Neural progenitor cell (in vitro differentiated cells): ENCODE measurements around the gene EIF4A3. TPM values are rescaled to one million over a fixed set of nuclear protein-coding genes. Genes with fewer than 3 reads are reported as not detected.

Experiments used
- DNase-seq: peaks from one replicate; pipeline ENCODE4 v3.0.0-alpha.2; 2016; ENCODE audit warnings: low spot score
- H2AFZ ChIP-seq: fragments of 200-600 bp; sonication (generic); replicated peaks from 2 replicates; pipeline ENCODE4 v1.6.1; 2016; ENCODE audit warnings: antibody characterized with exemption
- H3F3A ChIP-seq: fragments of 200-600 bp; sonication (generic); 2 replicates; pipeline ENCODE4 v1.6.1; 2016; ENCODE audit warnings: antibody characterized with exemption, low read depth
- H3K27ac ChIP-seq: fragments of 200-600 bp; sonication (generic); 2 replicates; pipeline ENCODE4 v1.5.1; 2016; ENCODE audit warnings: mild to moderate bottlenecking
- H3K27me3 ChIP-seq: fragments of 200-600 bp; sonication (generic); 2 replicates; pipeline ENCODE4 v1.6.1; 2016; ENCODE audit warnings: mild to moderate bottlenecking, moderate library complexity
- H3K36me3 ChIP-seq: fragments of 200-600 bp; sonication (generic); 2 replicates; pipeline ENCODE4 v1.5.1; 2016
- H3K4me1 ChIP-seq: fragments of 200-600 bp; sonication (generic); 2 replicates; pipeline ENCODE4 v1.6.1; 2016; ENCODE audit warnings: mixed run types
- H3K4me2 ChIP-seq: fragments of 200-600 bp; sonication (generic); 2 replicates; pipeline ENCODE4 v1.6.1; 2016
- H3K4me3 ChIP-seq: fragments of 200-600 bp; sonication (generic); 2 replicates; pipeline ENCODE4 v1.5.1; 2016
- H3K79me2 ChIP-seq: fragments of 200-600 bp; sonication (generic); 2 replicates; pipeline ENCODE4 v1.6.1; 2016; ENCODE audit warnings: low read depth
- H3K9ac ChIP-seq: fragments of 200-600 bp; sonication (generic); 2 replicates; pipeline ENCODE4 v1.6.1; 2016
- H3K9me3 ChIP-seq: fragments of 200-600 bp; sonication (generic); 2 replicates; pipeline ENCODE4 v1.5.1; 2016; ENCODE audit warnings: low read depth
- H4K20me1 ChIP-seq: fragments of 200-600 bp; sonication (generic); 2 replicates; pipeline ENCODE4 v1.6.1; 2016; ENCODE audit warnings: low read depth
- H3K27ac Mint-ChIP-seq: 3 replicates; pipeline ENCODE4 v1.8.0; 2021; ENCODE audit warnings: mixed read lengths
- H3K27me3 Mint-ChIP-seq: 2 replicates; pipeline ENCODE4 v1.8.0; 2022; ENCODE audit warnings: low read depth, mild to moderate bottlenecking, inconsistent platforms, moderate library complexity, mixed read lengths; ENCODE audit not compliant: insufficient read depth
- H3K36me3 Mint-ChIP-seq: 3 replicates; pipeline ENCODE4 v1.8.0; 2021; ENCODE audit warnings: mixed read lengths
- H3K4me1 Mint-ChIP-seq: 3 replicates; pipeline ENCODE4 v1.8.0; 2021; ENCODE audit warnings: mixed read lengths
- H3K4me3 Mint-ChIP-seq: 3 replicates; pipeline ENCODE4 v1.8.0; 2021; ENCODE audit warnings: mild to moderate bottlenecking, moderate library complexity, mixed read lengths
- H3K9me3 Mint-ChIP-seq: 3 replicates; pipeline ENCODE4 v1.8.0; 2020; ENCODE audit warnings: mixed read lengths
- CTCF ChIP-seq: fragments of 200-600 bp; sonication (generic); IDR thresholded peaks from 2 replicates; pipeline ENCODE4 v1.5.1; 2017; ENCODE audit warnings: antibody characterized with exemption, mild to moderate bottlenecking
- EZH2 ChIP-seq: fragments of 200-600 bp; sonication (generic); IDR thresholded peaks from 2 replicates; pipeline ENCODE4 v1.6.1; 2017; ENCODE audit warnings: antibody characterized with exemption, mild to moderate bottlenecking, moderate library complexity
- EZH2phosphoT487 ChIP-seq: fragments of 200-600 bp; sonication (generic); IDR thresholded peaks from 2 replicates; pipeline ENCODE4 v1.6.1; 2017; ENCODE audit warnings: antibody characterized with exemption
- total RNA-seq: library from RNA; depleted of rRNA; stranded (reverse); fragments of >200 nt; gene quantifications from 2 replicates; pipeline ENCODE4 v1.2.3, GENCODE V29; 2015; ENCODE audit warnings: low replicate concordance

The EIF4A3 gene
- total RNA-seq, 1 donor from 2014 or later = 102 TPM

GRCh38 chr17:80099291-80100034, 47.5 kb downstream of the EIF4A3 start:
- no peak for TF ChIP-seq CTCF
- TF ChIP-seq EZH2phosphoT487 = no peak
- Histone ChIP-seq H3K27me3 (peaks cover 14% of the 10 kb centered on the region), H3K79me2 (no peaks in the 10 kb centered on the region), H3K36me3 (no peaks in the 10 kb centered on the region), H3K4me2 (no peak overlapping the region), H3K4me1 (peaks cover 10% of the 10 kb centered on the region), H3F3A (no peaks in the 10 kb centered on the region), H3K4me3 (no peak overlapping the region), H2AFZ (no peak overlapping the region), H3K27ac (no peak overlapping the region), H4K20me1 (no peaks in the 10 kb centered on the region), H3K9me3 (no peaks in the 10 kb centered on the region), H3K9ac (no peak overlapping the region)
- peaks cover 20% of the 10 kb centered on the region for H3K27me3 Mint-ChIP-seq
- no peaks in the 10 kb centered on the region for H3K9me3 Mint-ChIP-seq
- peaks cover 36% of the 10 kb centered on the region for H3K4me1 Mint-ChIP-seq
- no peaks in the 10 kb centered on the region for H3K36me3 Mint-ChIP-seq
- no peak for DNase-seq
- peak overlapping the region; percentile 33 for H3K27ac Mint-ChIP-seq
- H3K4me3 Mint-ChIP-seq = peak overlapping the region; percentile 62

GRCh38 chr17:80097844-80098691, 48.9 kb downstream of the EIF4A3 start:
- Histone ChIP-seq H4K20me1 (no peaks in the 10 kb centered on the region), H3K36me3 (no peaks in the 10 kb centered on the region), H3K4me2 (no peak overlapping the region), H3K27me3 (peaks cover 14% of the 10 kb centered on the region), H3F3A (no peaks in the 10 kb centered on the region), H3K27ac (no peak overlapping the region), H3K9me3 (no peaks in the 10 kb centered on the region), H3K9ac (no peak overlapping the region), H3K4me1 (peaks cover 10% of the 10 kb centered on the region), H2AFZ (no peak overlapping the region), H3K4me3 (no peak overlapping the region), H3K79me2 (no peaks in the 10 kb centered on the region)
- Mint-ChIP-seq H3K36me3 (no peaks in the 10 kb centered on the region), H3K27me3 (peaks cover 20% of the 10 kb centered on the region), H3K27ac (peak overlapping the region; percentile 69), H3K9me3 (no peaks in the 10 kb centered on the region), H3K4me1 (peaks cover 25% of the 10 kb centered on the region), H3K4me3 (peak overlapping the region; percentile 54)
- DNase-seq = no peak
- TF ChIP-seq EZH2phosphoT487 (no peak), EZH2 (no peak), CTCF (no peak)

- no peak for TF ChIP-seq CTCF
- no peak for TF ChIP-seq EZH2phosphoT487
- no peak for TF ChIP-seq EZH2
- H2AFZ ChIP-seq = no peak overlapping the region
- H3K9me3 ChIP-seq = no peaks in the 10 kb centered on the region
- no peak overlapping the region for H3K27ac ChIP-seq
- Mint-ChIP-seq H3K4me3 (no peak overlapping the region), H3K27ac (no peak overlapping the region), H3K27me3 (peaks cover 20% of the 10 kb centered on the region), H3K9me3 (no peaks in the 10 kb centered on the region), H3K4me1 (peaks cover 16% of the 10 kb centered on the region), H3K36me3 (peaks cover 2% of the 10 kb centered on the region)
- H3K36me3 ChIP-seq = no peaks in the 10 kb centered on the region
- DNase-seq = no peak
- H3K4me2 ChIP-seq = no peak overlapping the region
- H3F3A ChIP-seq = no peaks in the 10 kb centered on the region
- H4K20me1 ChIP-seq = no peaks in the 10 kb centered on the region
- H3K9ac ChIP-seq = no peak overlapping the region
- peaks cover 4% of the 10 kb centered on the region for H3K4me1 ChIP-seq
- H3K27me3 ChIP-seq = peaks cover 14% of the 10 kb centered on the region
- no peak overlapping the region for H3K4me3 ChIP-seq
- no peaks in the 10 kb centered on the region for H3K79me2 ChIP-seq
Observed at GRCh38 chr17:80097127-80097621, 49.8 kb downstream of the EIF4A3 start.
